Measurements from ENCODE around the gene CRACR2B. TPM values are rescaled to one million over a fixed set of nuclear protein-coding genes. Genes with fewer than 3 reads are reported as not detected.

Gene CRACR2B
- total and polyA plus RNA-seq, 2 of the 13 experiments (the other 11 are each of a cell fraction or from before 2014, with no cell fraction given): 14.9 to 21.0 TPM

GRCh38 chr11:827146-827896 is 398 bp upstream of the CRACR2B start (continued):
- TF ChIP-seq ARID5B (CRISPR knock-in tag; IDR thresholded peaks at IDR 0.05) (peak; percentile 18; the same call in 1 of the 2 replicates), STAG1 (CRISPR knock-in tag; IDR thresholded peaks at IDR 0.05) (peak; percentile 25; the same call in 1 of the 2 replicates), SP4 (CRISPR knock-in tag; IDR thresholded peaks at IDR 0.05) (peak; percentile 70), NCOA1 (CRISPR knock-in tag; IDR thresholded peaks at IDR 0.05) (no peak), POLR2AphosphoS2 (IDR thresholded peaks at IDR 0.05; ENCODE audit: low read depth, low read length) (no peak), MTF2 (CRISPR knock-in tag; IDR thresholded peaks at IDR 0.05; ENCODE audit: borderline replicate concordance) (peak; percentile 94), ZNF552 (CRISPR knock-in tag; IDR thresholded peaks at IDR 0.05; ENCODE audit: borderline replicate concordance) (no peak), TGIF2 (CRISPR knock-in tag; IDR thresholded peaks at IDR 0.05) (peak; percentile 11), ZNF563 (CRISPR knock-in tag; IDR thresholded peaks at IDR 0.05) (no peak), CEBPZ (IDR thresholded peaks at IDR 0.05; ENCODE audit: low read length) (no peak), YEATS2 (CRISPR knock-in tag; IDR thresholded peaks at IDR 0.05; ENCODE audit: borderline replicate concordance) (peak; percentile 63), REPIN1 (CRISPR knock-in tag; IDR thresholded peaks at IDR 0.05; ENCODE audit: borderline replicate concordance, low read depth) (peak; percentile 63; the same call in 1 of the 2 replicates), FOXJ3 (CRISPR knock-in tag; IDR thresholded peaks at IDR 0.05; ENCODE audit: borderline replicate concordance) (no peak), ZNF678 (CRISPR knock-in tag; IDR thresholded peaks at IDR 0.05) (0 out of 2 replicates have a peak, but pooled peaks have one; percentile 16), MED1 (CRISPR knock-in tag; IDR thresholded peaks at IDR 0.05) (peak; percentile 49), ZNF546 (CRISPR knock-in tag; conservative IDR thresholded peaks at IDR 0.05) (no peak), CENPX (CRISPR knock-in tag; IDR thresholded peaks at IDR 0.05) (no peak), ZNF564 (CRISPR knock-in tag; IDR thresholded peaks at IDR 0.05) (peak; percentile 46; the same call in 1 of the 2 replicates), ATAD3A (CRISPR knock-in tag; IDR thresholded peaks at IDR 0.05) (no peak), NCOA5 (CRISPR knock-in tag; IDR thresholded peaks at IDR 0.05) (no peak)
- TF ChIP-seq, protein P1, sequence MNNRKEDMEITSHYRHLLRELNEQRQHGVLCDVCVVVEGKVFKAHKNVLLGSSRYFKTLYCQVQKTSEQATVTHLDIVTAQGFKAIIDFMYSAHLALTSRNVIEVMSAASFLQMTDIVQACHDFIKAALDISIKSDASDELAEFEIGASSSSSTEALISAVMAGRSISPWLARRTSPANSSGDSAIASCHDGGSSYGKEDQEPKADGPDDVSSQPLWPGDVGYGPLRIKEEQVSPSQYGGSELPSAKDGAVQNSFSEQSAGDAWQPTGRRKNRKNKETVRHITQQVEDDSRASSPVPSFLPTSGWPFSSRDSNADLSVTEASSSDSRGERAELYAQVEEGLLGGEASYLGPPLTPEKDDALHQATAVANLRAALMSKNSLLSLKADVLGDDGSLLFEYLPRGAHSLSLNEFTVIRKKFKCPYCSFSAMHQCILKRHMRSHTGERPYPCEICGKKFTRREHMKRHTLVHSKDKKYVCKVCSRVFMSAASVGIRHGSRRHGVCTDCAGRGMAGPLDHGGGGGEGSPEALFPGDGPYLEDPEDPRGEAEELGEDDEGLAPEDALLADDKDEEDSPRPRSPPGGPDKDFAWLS (CRISPR knock-in tag; IDR thresholded peaks at IDR 0.05; ENCODE audit: borderline replicate concordance): peak; percentile 69; the same call in 1 of the 2 replicates

Data from HepG2 (cell line).